HL-60 (cell line): ENCODE results near the gene SNRNP48.

Experiments used
- DNase-seq, 2 experiments: peaks; one replicate each; pipeline ENCODE4 v3.0.0-alpha.2; 2010 to 2020; ENCODE audit warnings: low read depth in 1 of 2, low spot score in 1 of 2
- H3K27ac ChIP-seq: fragments of 250-450 bp; sonication (Bioruptor Pico); replicated peaks from 2 replicates; pipeline ENCODE4 v1.5.1; 2020; ENCODE audit warnings: mild to moderate bottlenecking, moderate library complexity
- H3K27me3 ChIP-seq: fragments of 250-450 bp; sonication (Bioruptor Pico); 2 replicates; pipeline ENCODE4 v1.5.1; 2021; ENCODE audit warnings: mild to moderate bottlenecking, moderate library complexity; ENCODE audit not compliant: insufficient read depth, poor library complexity, severe bottlenecking
- H3K4me3 ChIP-seq: replicated peaks from 2 replicates; pipeline ENCODE4 v1.5.1; 2011; ENCODE audit warnings: mild to moderate bottlenecking, control low read depth, low read length; ENCODE audit not compliant: insufficient read depth
- GABPA ChIP-seq: IDR thresholded peaks from 2 replicates; pipeline ENCODE4 v1.6.1; 2012; ENCODE audit warnings: low read depth
- POLR2AphosphoS5 ChIP-seq: IDR thresholded peaks from 2 replicates; pipeline ENCODE4 v1.6.1; 2012; ENCODE audit warnings: low read depth
- SPI1 ChIP-seq: IDR thresholded peaks from 2 replicates; pipeline ENCODE4 v1.6.1; 2012; ENCODE audit warnings: low read depth, mild to moderate bottlenecking, borderline replicate concordance
- TF ChIP-seq, protein P1 (sequence below): IDR thresholded peaks from one replicate; pipeline ENCODE4 v1.5.1; 2011; ENCODE audit warnings: low read length, control low read depth, inconsistent platforms; ENCODE audit not compliant: insufficient read depth
- TF ChIP-seq, protein P2 (sequence below): IDR thresholded peaks from 2 replicates; pipeline ENCODE4 v1.6.1; 2012; ENCODE audit warnings: low read depth; ENCODE audit not compliant: insufficient replicate concordance

Gene SNRNP48

DNA sequence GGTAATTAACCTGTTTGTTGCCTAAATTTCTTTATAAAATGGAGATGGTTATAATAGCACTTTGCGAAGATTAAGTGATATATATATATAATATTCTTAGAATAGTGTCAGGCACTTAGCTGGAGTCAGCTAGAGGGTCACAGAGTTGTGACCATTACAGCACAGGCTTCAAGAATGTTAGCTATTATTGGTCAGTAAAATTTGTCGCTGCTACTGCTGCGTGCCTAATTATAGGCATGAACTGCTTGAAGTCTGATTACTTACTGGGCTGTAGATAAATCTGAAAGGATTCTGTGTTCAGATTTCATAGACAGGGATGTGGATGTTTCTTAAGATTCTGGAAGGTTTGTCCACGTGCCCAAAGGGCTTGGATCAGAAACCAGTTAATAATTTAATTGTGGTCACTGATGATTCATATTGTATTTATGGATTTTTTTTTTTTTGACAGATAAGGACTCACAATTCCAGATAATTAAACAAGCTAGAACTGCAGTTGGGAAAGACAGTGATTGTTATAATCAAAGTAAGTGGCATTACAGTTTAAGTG is 4.7 kb downstream of the SNRNP48 start:
- no peak overlapping the region for H3K4me3 ChIP-seq
- no peaks in the 10 kb centered on the region for H3K27me3 ChIP-seq
- no peak for DNase-seq
- no peak for TF ChIP-seq SPI1
- TF ChIP-seq GABPA: no peak
- TF ChIP-seq POLR2AphosphoS5: no peak
- TF ChIP-seq, protein P1, sequence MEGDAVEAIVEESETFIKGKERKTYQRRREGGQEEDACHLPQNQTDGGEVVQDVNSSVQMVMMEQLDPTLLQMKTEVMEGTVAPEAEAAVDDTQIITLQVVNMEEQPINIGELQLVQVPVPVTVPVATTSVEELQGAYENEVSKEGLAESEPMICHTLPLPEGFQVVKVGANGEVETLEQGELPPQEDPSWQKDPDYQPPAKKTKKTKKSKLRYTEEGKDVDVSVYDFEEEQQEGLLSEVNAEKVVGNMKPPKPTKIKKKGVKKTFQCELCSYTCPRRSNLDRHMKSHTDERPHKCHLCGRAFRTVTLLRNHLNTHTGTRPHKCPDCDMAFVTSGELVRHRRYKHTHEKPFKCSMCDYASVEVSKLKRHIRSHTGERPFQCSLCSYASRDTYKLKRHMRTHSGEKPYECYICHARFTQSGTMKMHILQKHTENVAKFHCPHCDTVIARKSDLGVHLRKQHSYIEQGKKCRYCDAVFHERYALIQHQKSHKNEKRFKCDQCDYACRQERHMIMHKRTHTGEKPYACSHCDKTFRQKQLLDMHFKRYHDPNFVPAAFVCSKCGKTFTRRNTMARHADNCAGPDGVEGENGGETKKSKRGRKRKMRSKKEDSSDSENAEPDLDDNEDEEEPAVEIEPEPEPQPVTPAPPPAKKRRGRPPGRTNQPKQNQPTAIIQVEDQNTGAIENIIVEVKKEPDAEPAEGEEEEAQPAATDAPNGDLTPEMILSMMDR: no peak
- no peak overlapping the region for H3K27ac ChIP-seq

- no peak for DNase-seq
- no peak overlapping the region for H3K27ac ChIP-seq
- H3K4me3 ChIP-seq: no peak overlapping the region
- no peaks in the 10 kb centered on the region for H3K27me3 ChIP-seq
- TF ChIP-seq, protein P1: no peak
- TF ChIP-seq GABPA (no peak), SPI1 (no peak), POLR2AphosphoS5 (no peak)
- TF ChIP-seq, protein P2, sequence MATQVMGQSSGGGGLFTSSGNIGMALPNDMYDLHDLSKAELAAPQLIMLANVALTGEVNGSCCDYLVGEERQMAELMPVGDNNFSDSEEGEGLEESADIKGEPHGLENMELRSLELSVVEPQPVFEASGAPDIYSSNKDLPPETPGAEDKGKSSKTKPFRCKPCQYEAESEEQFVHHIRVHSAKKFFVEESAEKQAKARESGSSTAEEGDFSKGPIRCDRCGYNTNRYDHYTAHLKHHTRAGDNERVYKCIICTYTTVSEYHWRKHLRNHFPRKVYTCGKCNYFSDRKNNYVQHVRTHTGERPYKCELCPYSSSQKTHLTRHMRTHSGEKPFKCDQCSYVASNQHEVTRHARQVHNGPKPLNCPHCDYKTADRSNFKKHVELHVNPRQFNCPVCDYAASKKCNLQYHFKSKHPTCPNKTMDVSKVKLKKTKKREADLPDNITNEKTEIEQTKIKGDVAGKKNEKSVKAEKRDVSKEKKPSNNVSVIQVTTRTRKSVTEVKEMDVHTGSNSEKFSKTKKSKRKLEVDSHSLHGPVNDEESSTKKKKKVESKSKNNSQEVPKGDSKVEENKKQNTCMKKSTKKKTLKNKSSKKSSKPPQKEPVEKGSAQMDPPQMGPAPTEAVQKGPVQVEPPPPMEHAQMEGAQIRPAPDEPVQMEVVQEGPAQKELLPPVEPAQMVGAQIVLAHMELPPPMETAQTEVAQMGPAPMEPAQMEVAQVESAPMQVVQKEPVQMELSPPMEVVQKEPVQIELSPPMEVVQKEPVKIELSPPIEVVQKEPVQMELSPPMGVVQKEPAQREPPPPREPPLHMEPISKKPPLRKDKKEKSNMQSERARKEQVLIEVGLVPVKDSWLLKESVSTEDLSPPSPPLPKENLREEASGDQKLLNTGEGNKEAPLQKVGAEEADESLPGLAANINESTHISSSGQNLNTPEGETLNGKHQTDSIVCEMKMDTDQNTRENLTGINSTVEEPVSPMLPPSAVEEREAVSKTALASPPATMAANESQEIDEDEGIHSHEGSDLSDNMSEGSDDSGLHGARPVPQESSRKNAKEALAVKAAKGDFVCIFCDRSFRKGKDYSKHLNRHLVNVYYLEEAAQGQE: no peak
These were observed 14.0 kb downstream of the SNRNP48 start for GRCh38 chr6:7604003-7604402.

DNA sequence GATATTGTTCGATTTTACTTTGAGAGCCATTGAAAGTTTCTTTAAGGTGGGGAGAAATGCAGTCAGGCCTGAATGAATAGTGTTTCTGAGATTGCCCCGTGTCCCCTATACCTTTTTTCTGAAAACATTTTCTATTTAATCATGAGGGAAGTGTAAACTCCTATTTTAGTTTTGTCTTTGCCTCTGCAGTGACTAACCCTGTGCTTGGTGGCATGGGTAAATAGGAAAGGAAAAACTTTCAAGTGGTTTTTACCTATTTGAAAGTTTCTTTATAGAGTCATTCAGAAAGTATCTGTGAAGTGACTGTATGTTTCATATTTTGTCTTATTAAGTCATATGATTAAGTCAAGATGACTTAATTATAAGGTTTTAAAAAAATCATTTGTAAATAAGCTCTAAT is 14.5 kb downstream of the SNRNP48 start:
- Histone ChIP-seq H3K27ac (no peak overlapping the region), H3K27me3 (no peaks in the 10 kb centered on the region), H3K4me3 (no peak overlapping the region)
- TF ChIP-seq GABPA (no peak), POLR2AphosphoS5 (no peak), SPI1 (no peak)
- TF ChIP-seq, protein P2: no peak
- TF ChIP-seq, protein P1: no peak
- DNase-seq: no peak

DNA sequence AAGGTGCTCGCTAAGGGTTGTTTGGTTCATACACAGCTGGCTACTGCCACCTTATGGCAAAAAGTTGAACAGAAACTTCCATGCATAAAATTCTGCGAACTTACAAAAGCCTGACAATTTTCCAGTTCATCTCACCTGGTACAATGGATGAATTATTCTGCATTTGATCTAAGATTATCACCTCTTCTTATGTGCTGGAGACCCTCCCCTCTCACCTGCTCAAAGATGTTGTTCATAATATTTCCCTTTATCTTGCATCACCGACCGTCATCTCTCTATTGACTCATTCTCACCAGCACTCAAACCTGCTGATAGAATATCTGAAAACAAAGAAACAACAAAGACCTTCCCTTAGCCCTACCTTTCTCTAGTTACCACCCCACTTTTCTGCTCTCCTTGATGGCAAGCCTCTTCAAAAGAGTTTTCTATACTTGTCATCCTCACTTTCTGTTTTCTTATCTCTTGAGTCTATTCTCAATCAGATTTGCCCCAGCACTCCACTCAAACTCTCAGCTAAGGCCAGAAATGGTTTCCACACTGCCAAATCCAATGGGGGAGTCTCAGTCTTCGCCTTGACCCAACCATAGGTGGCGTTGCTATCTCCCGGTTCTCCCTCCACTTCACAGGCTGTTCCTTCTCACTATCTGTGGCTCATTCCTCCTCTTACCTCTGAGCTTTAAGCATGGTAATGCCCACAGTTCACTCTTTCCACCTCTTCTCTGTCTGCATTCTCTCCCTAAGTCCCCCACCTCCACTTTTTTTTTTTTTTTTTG is 25.8 kb downstream of the SNRNP48 start:
- peak in 1 of 2 experiments; percentile 47 for DNase-seq
- no peak for TF ChIP-seq POLR2AphosphoS5
- TF ChIP-seq, protein P2: no peak
- TF ChIP-seq, protein P1: peak; percentile 42
- H3K27ac ChIP-seq: no peak overlapping the region
- H3K27me3 ChIP-seq: no peaks in the 10 kb centered on the region
- H3K4me3 ChIP-seq: no peak overlapping the region
